Psoas muscle (tissue), 8 donors: ENCODE results near the gene ZNF236. TPM values are rescaled to one million over a fixed set of nuclear protein-coding genes. Genes with fewer than 3 reads are reported as not detected.

Source experiments
- ATAC-seq, 4 donors: fragments of 200-7000 bp; cut with Tn5 transposase; one replicate each; pipeline ENCODE4 v1.9.1; 2020; ENCODE audit warnings: moderate library complexity in 3 of 4, mild to moderate bottlenecking in 2 of 4
- DNase-seq, 2 donors: peaks; one replicate each; pipeline ENCODE4 v3.0.0-alpha.2; 2020
- H3K27ac ChIP-seq: fragments of 200-600 bp; one replicate; pipeline ENCODE4 v1.8.0; 2022
- H3K27me3 ChIP-seq, 3 donors: fragments of 200-600 bp in 1 of 3; one replicate each; pipeline versions ENCODE4 v1.6.1 to v1.8.0; 2013 to 2022; ENCODE audit warnings: low read length in 2 of 3, mild to moderate bottlenecking in 2 of 3, moderate library complexity in 1 of 3; ENCODE audit not compliant: insufficient read depth in 3 of 3
- H3K36me3 ChIP-seq, 2 donors: fragments of 200-600 bp in 1 of 2; one replicate each; pipeline versions ENCODE4 v1.6.1 to v1.8.0; 2013 to 2022; ENCODE audit warnings: low read depth in 1 of 2, mild to moderate bottlenecking in 1 of 2, moderate library complexity in 1 of 2; ENCODE audit not compliant: insufficient read depth in 1 of 2
- H3K4me1 ChIP-seq: fragments of 200-600 bp; one replicate; pipeline ENCODE4 v1.8.0; 2022
- H3K4me3 ChIP-seq: fragments of 200-600 bp; one replicate; pipeline ENCODE4 v1.8.0; 2022; ENCODE audit warnings: mild to moderate bottlenecking
- H3K9me3 ChIP-seq: fragments of 200-600 bp; one replicate; pipeline ENCODE4 v1.8.0; 2022
- WGBS, 3 donors: extraction: QIAGEN DNeasy Blood & Tissue Kit; methylation state at CpG; one replicate each; pipeline versions ENCODE4 v1.1.6 to v1.1.7; 2013; 5-methylcytosine and 5-hydroxymethylcytosine counted together
- intact Hi-C, 2 donors: fragments of 100-400 bp; cut with DNase I; formaldehyde crosslinking; loops; one replicate each; pipeline versions ENCODE4 v1.11.0 to v1.14.2; 2022
- polyA plus RNA-seq, 3 donors: library from polyadenylated mRNA; stranded (reverse); fragments of 200-250 nt; gene quantifications; one replicate each; pipeline ENCODE4 v1.2.3, GENCODE V29; 2013
- total RNA-seq, 4 donors: library from RNA; stranded (reverse); fragmentation: NEBNext Ultra II Directional in 2 of 4; extraction: Animal tissue kit (Norgen Biotek cat#: 25700) in 2 of 4; gene quantifications; one replicate each; pipeline versions ENCODE4 v1.2.1 to v1.2.4, GENCODE V29; 2021 to 2023
- TF ChIP-seq, protein P1 (sequence below): fragments of 200-600 bp; IDR thresholded peaks from one replicate; pipeline ENCODE4 v1.8.0; 2022; ENCODE audit warnings: antibody characterized with exemption
- donor health status: healthy with polysubstance abuse.
- donor health status: DM: no; HTN: no; CAD: no; lungs with moderate emphysema.
- donor health status: Bipolar disorder and iron deficiency.
- donor health status: healthy.
- donor health status: DM: yes; HTN: yes; CAD: no.
- donor health status: DM: no; HTN: no; CAD: no.
- donor health status: DM: no; HTN: no; CAD: no.
- donor health status: DM: yes; HTN: yes; CAD: no.

Gene ZNF236
- total and polyA plus RNA-seq, 7 donors = 0.76 to 9.4 (median 7.5) TPM

DNA sequence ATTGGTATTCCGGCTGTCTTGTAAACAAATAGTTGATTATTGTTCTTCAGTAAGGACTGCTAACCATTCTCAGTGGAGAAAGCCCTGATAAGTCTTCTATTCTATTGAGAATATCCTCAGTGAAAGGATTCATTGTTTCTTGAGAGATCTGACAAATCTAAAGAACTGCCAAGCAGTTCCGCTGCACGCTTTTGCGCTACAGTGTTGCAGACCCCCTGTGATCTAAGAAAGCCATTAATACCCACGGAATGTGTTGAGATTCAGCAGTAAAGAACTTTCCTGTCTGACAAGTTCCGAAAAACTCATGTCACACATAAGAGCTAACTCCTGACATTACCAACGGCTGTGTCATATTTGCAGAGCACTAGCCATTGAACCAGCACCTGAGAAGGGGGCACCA lies 63.8 kb downstream of the ZNF236 start:
- H3K27ac ChIP-seq = no peak overlapping the region
- intact Hi-C loops = no loop called here
- H3K36me3 ChIP-seq = peaks cover 18 to 88% of the 10 kb centered on the region in 2 donors
- H3K4me3 ChIP-seq = no peak overlapping the region
- ATAC-seq (no peak), DNase-seq (no peak)
- H3K27me3 ChIP-seq = no peaks in the 10 kb centered on the region
- 78 to 82% (median 82%) methylated on average over 7 of the region's 7 CpGs for WGBS, 3 donors
- H3K4me1 ChIP-seq = no peaks in the 10 kb centered on the region
- TF ChIP-seq, protein P1, sequence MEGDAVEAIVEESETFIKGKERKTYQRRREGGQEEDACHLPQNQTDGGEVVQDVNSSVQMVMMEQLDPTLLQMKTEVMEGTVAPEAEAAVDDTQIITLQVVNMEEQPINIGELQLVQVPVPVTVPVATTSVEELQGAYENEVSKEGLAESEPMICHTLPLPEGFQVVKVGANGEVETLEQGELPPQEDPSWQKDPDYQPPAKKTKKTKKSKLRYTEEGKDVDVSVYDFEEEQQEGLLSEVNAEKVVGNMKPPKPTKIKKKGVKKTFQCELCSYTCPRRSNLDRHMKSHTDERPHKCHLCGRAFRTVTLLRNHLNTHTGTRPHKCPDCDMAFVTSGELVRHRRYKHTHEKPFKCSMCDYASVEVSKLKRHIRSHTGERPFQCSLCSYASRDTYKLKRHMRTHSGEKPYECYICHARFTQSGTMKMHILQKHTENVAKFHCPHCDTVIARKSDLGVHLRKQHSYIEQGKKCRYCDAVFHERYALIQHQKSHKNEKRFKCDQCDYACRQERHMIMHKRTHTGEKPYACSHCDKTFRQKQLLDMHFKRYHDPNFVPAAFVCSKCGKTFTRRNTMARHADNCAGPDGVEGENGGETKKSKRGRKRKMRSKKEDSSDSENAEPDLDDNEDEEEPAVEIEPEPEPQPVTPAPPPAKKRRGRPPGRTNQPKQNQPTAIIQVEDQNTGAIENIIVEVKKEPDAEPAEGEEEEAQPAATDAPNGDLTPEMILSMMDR = no peak
- H3K9me3 ChIP-seq = no peaks in the 10 kb centered on the region

DNA sequence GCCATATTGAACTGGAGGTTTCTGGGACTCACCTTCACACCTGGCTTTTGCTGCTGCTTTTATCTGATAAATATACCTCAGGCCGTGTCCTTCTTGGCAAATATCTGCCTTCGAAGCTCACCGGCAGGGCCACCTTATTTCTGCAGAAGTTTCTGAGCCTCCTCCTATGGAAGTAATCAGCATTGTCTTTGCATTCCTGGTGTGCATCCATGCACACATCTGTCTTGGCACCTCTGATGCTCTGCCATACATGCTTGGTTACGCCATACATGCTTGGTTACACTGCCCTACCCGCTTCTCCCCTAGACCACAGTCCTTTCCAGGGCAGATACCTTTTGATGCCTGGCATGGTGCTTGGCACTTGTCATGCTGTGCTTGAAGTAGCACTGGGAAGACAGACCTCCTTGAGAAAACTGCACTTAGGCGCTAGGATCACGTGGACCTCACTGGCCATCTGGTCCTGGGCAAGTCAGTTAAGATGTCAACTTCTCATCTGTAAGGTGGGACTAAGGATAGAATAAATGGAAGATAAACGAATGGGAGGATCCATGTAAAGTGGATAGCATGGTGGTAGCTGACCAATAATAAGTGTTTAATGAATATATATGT lies 66.8 kb downstream of the ZNF236 start:
- ATAC-seq (no peak), DNase-seq (no peak)
- Histone ChIP-seq H3K9me3 (no peaks in the 10 kb centered on the region), H3K27me3 (no peaks in the 10 kb centered on the region), H3K27ac (no peak overlapping the region), H3K36me3 (peaks cover 8 to 68% of the 10 kb centered on the region in 2 donors), H3K4me1 (no peaks in the 10 kb centered on the region), H3K4me3 (no peak overlapping the region)
- TF ChIP-seq, protein P1 = no peak
- intact Hi-C loops = no loop called here
- 93 to 96% (median 94%) methylated on average over 8 of the region's 8 CpGs for WGBS, 3 donors

DNA sequence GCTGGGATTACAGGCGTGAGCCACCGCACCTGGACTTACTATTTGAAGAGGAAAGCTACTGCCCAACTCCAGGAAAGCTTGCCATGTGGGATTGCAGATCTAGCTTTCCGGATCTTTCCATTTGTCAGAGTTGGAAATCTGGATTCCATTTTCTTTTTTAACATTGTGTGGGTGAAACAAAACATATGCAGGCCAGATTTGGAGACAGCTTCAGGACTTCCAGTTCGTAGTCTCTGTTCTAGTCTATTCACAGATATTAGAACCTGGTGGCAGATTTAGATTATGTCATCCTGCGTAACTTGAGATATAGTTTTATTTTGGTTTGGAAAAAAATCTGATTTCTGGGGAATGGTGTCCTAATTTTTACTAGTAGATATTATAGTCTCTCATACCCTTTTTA lies 70.5 kb downstream of the ZNF236 start:
- DNase-seq (no peak), ATAC-seq (no peak)
- Histone ChIP-seq H3K27me3 (no peaks in the 10 kb centered on the region), H3K4me1 (no peaks in the 10 kb centered on the region), H3K9me3 (no peaks in the 10 kb centered on the region), H3K36me3 (peaks cover 31 to 70% of the 10 kb centered on the region in 2 donors), H3K27ac (no peak overlapping the region), H3K4me3 (no peak overlapping the region)
- WGBS, 3 donors = 95 to 98% (median 96%) methylated on average over 5 of the region's 5 CpGs
- TF ChIP-seq, protein P1 = no peak
- intact Hi-C loops = no loop called here

DNA sequence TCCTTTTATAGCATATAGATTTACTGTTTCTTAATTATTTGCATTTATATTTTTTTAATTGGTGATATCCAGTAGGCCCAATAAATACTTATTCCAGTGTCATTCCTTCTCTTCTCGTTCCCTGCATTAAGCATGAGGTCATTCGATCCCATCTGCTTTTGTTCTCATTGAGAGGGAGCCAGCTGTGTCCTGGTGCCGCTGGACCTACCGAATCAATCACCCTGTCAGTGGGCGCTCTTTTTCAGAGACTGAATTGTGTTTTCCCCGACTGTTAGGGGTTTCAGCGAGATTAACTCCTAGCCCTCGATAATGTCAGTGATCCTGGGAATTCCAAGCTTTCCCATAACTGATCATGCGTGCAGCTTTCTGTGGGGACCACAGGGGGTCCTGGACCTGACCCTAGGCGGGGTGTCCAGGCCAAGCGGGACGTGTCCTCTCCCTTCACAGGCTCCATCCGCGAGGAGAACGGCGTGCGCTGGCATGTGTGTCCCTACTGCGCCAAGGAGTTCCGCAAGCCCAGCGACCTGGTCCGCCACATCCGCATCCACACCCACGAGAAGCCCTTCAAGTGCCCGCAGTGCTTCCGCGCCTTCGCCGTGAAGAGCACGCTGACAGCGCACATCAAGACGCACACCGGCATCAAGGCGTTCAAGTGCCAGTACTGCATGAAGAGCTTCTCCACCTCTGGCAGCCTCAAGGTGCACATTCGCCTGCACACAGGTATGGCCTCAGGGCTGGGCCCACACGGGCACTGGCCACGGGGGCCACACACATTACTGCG lies 72.4 kb downstream of the ZNF236 start:
- intact Hi-C loops = no loop called here
- Histone ChIP-seq H3K4me1 (no peaks in the 10 kb centered on the region), H3K9me3 (no peaks in the 10 kb centered on the region), H3K27ac (no peak overlapping the region), H3K36me3 (peaks cover 25 to 74% of the 10 kb centered on the region in 2 donors), H3K27me3 (no peaks in the 10 kb centered on the region), H3K4me3 (no peak overlapping the region)
- 88 to 90% (median 89%) methylated on average over 37 of the region's 37 CpGs for WGBS, 3 donors
- DNase-seq (no peak), ATAC-seq (no peak)
- TF ChIP-seq, protein P1 = no peak
